PC-3 (cell line): ENCODE measurements around the gene YTHDF1. TPM values are rescaled to one million over a fixed set of nuclear protein-coding genes. Genes with fewer than 3 reads are reported as not detected.

Source experiments
- ATAC-seq: fragments of 200-7000 bp; cut with Tn5 transposase; 2 replicates; pipeline ENCODE4 v1.9.1; 2020; ENCODE audit warnings: mild to moderate bottlenecking, moderate library complexity
- BruUV-seq: library from RNA; stranded (reverse); fragments of 400-500 nt; replicated peaks from 2 replicates; lab custom pipeline; 2021; lab: Mats Ljungman, UMichigan
- CTCF ChIA-PET: fragments of 300-600 bp; sonication (Branson Sonifier 250); formaldehyde crosslinking; loops from one replicate; lab custom pipeline; 2022; ENCODE audit warnings: antibody characterized with exemption; lab: Charles Lee
- POLR2A ChIA-PET: fragments of 300-600 bp; sonication (Branson Sonifier 250); formaldehyde crosslinking; loops from one replicate; lab custom pipeline; 2022; ENCODE audit warnings: antibody characterized with exemption; ENCODE audit not compliant: unreplicated experiment; lab: Charles Lee
- DNase-seq: peaks from one replicate; pipeline ENCODE4 v3.0.0-alpha.2; 2015
- H2AFZ ChIP-seq: fragments of 300-600 bp; sonication (generic); 2 replicates; pipeline ENCODE4 v1.6.0; 2016; ENCODE audit warnings: antibody characterized with exemption, low read length
- H3F3A ChIP-seq: fragments of 300-600 bp; sonication (generic); one replicate; pipeline ENCODE4 v1.6.0; 2017; ENCODE audit warnings: antibody characterized with exemption, low read length, control low read depth, mild to moderate bottlenecking; ENCODE audit not compliant: unreplicated experiment
- H3K27ac ChIP-seq: fragments of 300-600 bp; sonication (generic); 2 replicates; pipeline ENCODE4 v1.5.1; 2016; ENCODE audit warnings: mild to moderate bottlenecking, low read length
- H3K27me3 ChIP-seq: fragments of 300-600 bp; sonication (generic); 2 replicates; pipeline ENCODE4 v1.6.1; 2016; ENCODE audit warnings: low read length, mixed read lengths
- H3K36me3 ChIP-seq: fragments of 300-600 bp; sonication (generic); 2 replicates; pipeline ENCODE4 v1.6.1; 2016; ENCODE audit warnings: low read depth, mixed run types, low read length, mixed read lengths
- H3K4me1 ChIP-seq: fragments of 300-600 bp; sonication (generic); 2 replicates; pipeline ENCODE4 v1.5.1; 2016; ENCODE audit warnings: low read length; ENCODE audit not compliant: insufficient read depth
- H3K4me2 ChIP-seq: fragments of 300-600 bp; sonication (generic); 2 replicates; pipeline ENCODE4 v1.6.0; 2016; ENCODE audit warnings: low read length
- H3K4me3 ChIP-seq: fragments of 300-600 bp; sonication (generic); 2 replicates; pipeline ENCODE4 v1.5.1; 2016; ENCODE audit warnings: mild to moderate bottlenecking, low read length, mixed read lengths
- H3K79me2 ChIP-seq: fragments of 300-600 bp; sonication (generic); 2 replicates; pipeline ENCODE4 v1.6.1; 2017; ENCODE audit warnings: low read length, mixed read lengths
- H3K9ac ChIP-seq: fragments of 300-600 bp; sonication (generic); 2 replicates; pipeline ENCODE4 v1.6.0; 2016; ENCODE audit warnings: mild to moderate bottlenecking, low read length
- H3K9me2 ChIP-seq: fragments of 300-600 bp; sonication (generic); replicated peaks from 2 replicates; pipeline ENCODE4 v1.6.1; 2016; ENCODE audit warnings: mixed run types, low read length, mixed read lengths
- H3K9me3 ChIP-seq: fragments of 300-600 bp; sonication (generic); 2 replicates; pipeline ENCODE4 v1.6.1; 2016; ENCODE audit warnings: low read length, mixed read lengths
- H4K20me1 ChIP-seq: fragments of 300-600 bp; sonication (generic); 2 replicates; pipeline ENCODE4 v1.6.1; 2016; ENCODE audit warnings: low read length, mixed read lengths
- EZH2 ChIP-seq: fragments of 300-600 bp; sonication (generic); IDR thresholded peaks from one replicate; pipeline ENCODE4 v1.6.1; 2017; ENCODE audit warnings: antibody characterized with exemption, mild to moderate bottlenecking, low read length; ENCODE audit not compliant: unreplicated experiment
- EZH2phosphoT487 ChIP-seq: fragments of 300-600 bp; sonication (generic); IDR thresholded peaks from 2 replicates; pipeline ENCODE4 v1.6.1; 2018; ENCODE audit warnings: mild to moderate bottlenecking, antibody characterized with exemption, low read length, borderline replicate concordance
- intact Hi-C: fragments of 100-400 bp; cut with micrococcal nuclease; formaldehyde crosslinking; loops from 2 replicates; pipeline ENCODE4 v1.9.0; 2023
- total RNA-seq: library from RNA; depleted of rRNA; stranded (reverse); fragments of >200 nt; gene quantifications from 2 replicates; pipeline ENCODE4 v1.2.3, GENCODE V29; 2014
- TF ChIP-seq, protein P1 (sequence below): fragments of 300-600 bp; sonication (generic); conservative IDR thresholded peaks from 2 replicates; pipeline ENCODE4 v1.5.1; 2017; ENCODE audit warnings: antibody characterized with exemption, low read depth, mild to moderate bottlenecking, low read length

The YTHDF1 gene
- total RNA-seq, 1 experiment from 2014 or later, result 30.0 TPM

DNA sequence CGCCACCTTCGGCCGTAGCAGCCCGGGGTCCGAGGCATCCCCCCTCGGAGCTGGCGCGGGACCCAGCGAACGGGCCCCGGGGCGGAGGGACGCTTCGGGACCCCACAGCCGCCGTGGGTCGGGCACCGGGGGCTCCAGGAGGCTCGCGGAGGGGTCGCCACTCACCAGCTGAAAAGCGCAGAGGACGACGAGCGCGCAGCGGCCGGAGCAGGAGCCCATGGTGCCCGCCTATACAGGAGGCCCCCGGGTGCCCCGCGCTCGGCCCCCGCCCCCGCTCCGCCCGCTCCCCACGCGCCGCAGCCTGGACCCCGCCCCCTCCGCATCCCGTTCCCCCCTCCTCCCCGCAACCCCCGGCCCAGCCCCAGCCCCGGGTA, 38.3 kb upstream of the YTHDF1 start, which contains the start of gene NKAIN4:
Gene NKAIN4 (minus strand): TSS at position 232 of the 374 bp plus-strand sequence. CDS start 13 bp downstream, at position 219.
- Histone ChIP-seq H3K9me2 (no peaks in the 10 kb centered on the region), H3K79me2 (no peaks in the 10 kb centered on the region), H3K4me1 (peaks cover 4% of the 10 kb centered on the region; the same call in 1 of the 2 replicates), H2AFZ (no peak within 1 kb of the TSS), H3K4me3 (no peak within 1 kb of the TSS), H4K20me1 (no peaks in the 10 kb centered on the region), H3K9ac (no peak within 1 kb of the TSS), H3K36me3 (no peaks in the 10 kb centered on the region), H3K4me2 (no peak within 1 kb of the TSS), H3K9me3 (no peaks in the 10 kb centered on the region), H3K27ac (no peak within 1 kb of the TSS), H3F3A (no peaks in the 10 kb centered on the region), H3K27me3 (peaks cover 34% of the 10 kb centered on the region)
- POLR2A ChIA-PET, result no interaction called here
- no peak for ATAC-seq
- intact Hi-C loops, result no loop called here
- TF ChIP-seq EZH2 (no peak), EZH2phosphoT487 (no peak)
- TF ChIP-seq, protein P1, sequence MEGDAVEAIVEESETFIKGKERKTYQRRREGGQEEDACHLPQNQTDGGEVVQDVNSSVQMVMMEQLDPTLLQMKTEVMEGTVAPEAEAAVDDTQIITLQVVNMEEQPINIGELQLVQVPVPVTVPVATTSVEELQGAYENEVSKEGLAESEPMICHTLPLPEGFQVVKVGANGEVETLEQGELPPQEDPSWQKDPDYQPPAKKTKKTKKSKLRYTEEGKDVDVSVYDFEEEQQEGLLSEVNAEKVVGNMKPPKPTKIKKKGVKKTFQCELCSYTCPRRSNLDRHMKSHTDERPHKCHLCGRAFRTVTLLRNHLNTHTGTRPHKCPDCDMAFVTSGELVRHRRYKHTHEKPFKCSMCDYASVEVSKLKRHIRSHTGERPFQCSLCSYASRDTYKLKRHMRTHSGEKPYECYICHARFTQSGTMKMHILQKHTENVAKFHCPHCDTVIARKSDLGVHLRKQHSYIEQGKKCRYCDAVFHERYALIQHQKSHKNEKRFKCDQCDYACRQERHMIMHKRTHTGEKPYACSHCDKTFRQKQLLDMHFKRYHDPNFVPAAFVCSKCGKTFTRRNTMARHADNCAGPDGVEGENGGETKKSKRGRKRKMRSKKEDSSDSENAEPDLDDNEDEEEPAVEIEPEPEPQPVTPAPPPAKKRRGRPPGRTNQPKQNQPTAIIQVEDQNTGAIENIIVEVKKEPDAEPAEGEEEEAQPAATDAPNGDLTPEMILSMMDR, result no peak
- no peak for DNase-seq
- CTCF ChIA-PET, result interaction anchor here (0.6 to 1.3 kb wide), 2 partner anchors 20 to 22 kb away, joined by 3 read pairs; no protein-coding TSS in a partner anchor
- BruUV-seq, result no TSS peak

DNA sequence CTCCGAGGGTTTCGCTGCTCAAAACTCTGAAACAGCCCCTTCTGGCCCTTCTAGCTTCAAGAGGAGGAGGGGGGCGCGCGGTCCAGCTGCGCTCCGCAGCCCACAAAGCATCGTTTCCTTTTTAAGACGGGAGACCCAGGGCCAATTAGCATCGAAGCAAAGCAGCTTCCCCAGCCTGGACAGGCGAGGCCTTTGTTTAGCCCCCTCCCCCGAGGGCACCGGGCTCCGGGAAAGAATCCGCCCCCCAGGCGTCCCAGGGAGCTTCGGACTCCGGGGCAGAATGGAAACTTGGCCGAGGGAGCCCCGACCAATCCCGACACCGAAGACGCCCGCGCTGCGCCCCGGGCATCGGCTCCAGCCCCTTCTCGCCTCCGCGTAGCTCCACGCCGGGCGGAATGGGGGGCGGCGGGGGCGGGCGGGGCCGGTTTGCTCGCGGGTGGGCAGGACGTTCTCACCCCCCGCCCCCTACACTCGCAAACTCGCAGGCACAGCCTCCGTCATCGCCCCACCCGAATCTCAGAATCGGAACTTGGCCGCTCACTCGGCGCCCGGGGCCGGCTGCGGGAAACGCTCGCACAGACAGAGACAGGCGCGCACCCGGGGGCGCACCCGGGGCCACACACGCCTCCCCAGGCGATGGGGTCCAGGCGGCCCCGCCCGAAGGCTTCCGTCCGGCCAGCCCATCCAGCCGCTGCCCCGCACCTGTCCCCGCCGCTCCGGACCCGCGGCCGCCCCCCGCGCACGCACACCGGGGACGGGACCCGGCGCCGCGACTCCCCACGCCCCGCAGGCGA, 37.7 kb upstream of the YTHDF1 start:
- CTCF ChIA-PET, result no interaction called here
- intact Hi-C loops, result no loop called here
- Histone ChIP-seq H3K4me3 (no peak overlapping the region), H3K79me2 (no peaks in the 10 kb centered on the region), H3K9me3 (no peaks in the 10 kb centered on the region), H4K20me1 (no peaks in the 10 kb centered on the region), H3K4me2 (no peak overlapping the region), H3K36me3 (no peaks in the 10 kb centered on the region), H3K9me2 (no peaks in the 10 kb centered on the region), H2AFZ (no peak overlapping the region), H3K9ac (no peak overlapping the region), H3K27me3 (peaks cover 40% of the 10 kb centered on the region), H3K4me1 (peaks cover 10% of the 10 kb centered on the region; the same call in 1 of the 2 replicates), H3F3A (no peaks in the 10 kb centered on the region), H3K27ac (no peak overlapping the region)
- POLR2A ChIA-PET, result no interaction called here
- TF ChIP-seq EZH2 (no peak), EZH2phosphoT487 (no peak)
- TF ChIP-seq, protein P1, result no peak
- BruUV-seq, result no TSS peak
- ATAC-seq (no peak), DNase-seq (no peak)

DNA sequence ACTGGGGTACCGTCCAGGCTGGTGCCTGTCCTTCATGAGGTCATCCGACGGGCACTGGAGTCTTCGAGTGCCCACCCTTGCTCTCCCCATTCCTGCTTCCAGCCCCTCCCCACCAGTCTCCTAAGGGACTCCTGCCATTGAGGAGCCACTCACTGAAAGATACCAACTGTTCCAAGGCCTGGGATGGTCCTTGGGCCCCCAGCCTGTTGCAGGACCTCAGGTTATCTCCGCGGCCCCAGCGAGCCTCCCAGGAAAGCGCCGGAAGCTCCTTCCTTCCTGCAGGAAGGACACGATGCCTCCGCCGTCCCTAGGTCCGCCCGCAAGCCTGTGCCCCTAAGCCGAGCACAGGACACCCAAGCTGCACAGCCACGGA, 37.1 kb upstream of the YTHDF1 start:
- no peaks in the 10 kb centered on the region for H3K79me2 ChIP-seq
- TF ChIP-seq, protein P1, result no peak
- no peak for TF ChIP-seq EZH2
- TF ChIP-seq EZH2phosphoT487, result no peak
- H3K4me1 ChIP-seq, result peaks cover 10% of the 10 kb centered on the region; the same call in 1 of the 2 replicates
- H3K9ac ChIP-seq, result no peak overlapping the region
- no peaks in the 10 kb centered on the region for H3K9me3 ChIP-seq
- no peaks in the 10 kb centered on the region for H4K20me1 ChIP-seq
- no TSS peak for BruUV-seq
- H3F3A ChIP-seq, result no peaks in the 10 kb centered on the region
- no peak overlapping the region for H3K4me2 ChIP-seq
- no peaks in the 10 kb centered on the region for H3K9me2 ChIP-seq
- peaks cover 46% of the 10 kb centered on the region for H3K27me3 ChIP-seq
- no peak overlapping the region for H3K4me3 ChIP-seq
- no peak for ATAC-seq
- intact Hi-C loops, result no loop called here
- no peaks in the 10 kb centered on the region for H3K36me3 ChIP-seq
- no peak for DNase-seq
- CTCF ChIA-PET, result no interaction called here
- no peak overlapping the region for H3K27ac ChIP-seq
- POLR2A ChIA-PET, result no interaction called here
- H2AFZ ChIP-seq, result no peak overlapping the region
